ENCODE data around the gene ENDOG.
A peak's percentile ranks its signal among the peaks of the same experiment; 100 is the strongest.
"Not testable (repeated sequence)": the region's sequence is repeated elsewhere in the genome, so short reads cannot be mapped to it uniquely, and the experiment has no call there.

ENDOG gene

DNA sequence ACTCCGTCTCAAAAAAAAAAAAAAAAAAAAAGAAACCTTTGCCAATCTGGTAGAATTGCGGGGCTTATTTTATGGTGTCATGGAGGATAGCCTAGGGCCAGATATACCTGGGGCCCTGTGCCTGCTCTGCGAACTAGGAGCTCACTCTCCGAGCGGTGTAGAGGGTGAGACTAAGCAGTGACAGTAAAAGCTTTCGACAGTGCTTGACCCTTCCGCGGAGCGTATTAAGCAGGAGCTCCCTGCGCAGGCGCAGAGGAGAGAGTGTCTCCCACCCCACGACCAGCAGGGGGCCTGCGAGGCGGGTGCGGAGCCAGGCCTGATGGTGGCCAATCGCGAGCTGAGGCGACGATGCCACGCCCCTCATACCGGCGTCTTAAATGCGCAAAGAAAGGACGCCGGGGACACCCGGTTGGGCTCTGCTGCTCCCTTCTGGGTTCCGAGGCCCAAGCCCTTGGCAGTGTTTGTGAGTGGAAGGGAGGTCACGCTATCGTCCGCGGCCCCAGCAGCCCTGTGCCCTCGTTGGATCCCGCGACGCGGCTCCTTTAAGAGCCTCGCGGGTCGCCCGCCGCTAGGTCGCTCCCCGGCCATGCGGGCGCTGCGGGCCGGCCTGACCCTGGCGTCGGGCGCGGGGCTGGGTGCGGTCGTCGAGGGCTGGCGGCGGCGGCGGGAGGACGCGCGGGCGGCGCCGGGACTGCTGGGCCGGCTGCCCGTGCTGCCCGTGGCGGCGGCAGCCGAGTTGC is at the start of gene ENDOG:
ENDOG (plus strand) TSS at position 402 of the 740 bp plus-strand sequence; CDS start at position 587, 185 bp downstream.
- peak; percentile 97 to 98 for DNase-seq

DNA sequence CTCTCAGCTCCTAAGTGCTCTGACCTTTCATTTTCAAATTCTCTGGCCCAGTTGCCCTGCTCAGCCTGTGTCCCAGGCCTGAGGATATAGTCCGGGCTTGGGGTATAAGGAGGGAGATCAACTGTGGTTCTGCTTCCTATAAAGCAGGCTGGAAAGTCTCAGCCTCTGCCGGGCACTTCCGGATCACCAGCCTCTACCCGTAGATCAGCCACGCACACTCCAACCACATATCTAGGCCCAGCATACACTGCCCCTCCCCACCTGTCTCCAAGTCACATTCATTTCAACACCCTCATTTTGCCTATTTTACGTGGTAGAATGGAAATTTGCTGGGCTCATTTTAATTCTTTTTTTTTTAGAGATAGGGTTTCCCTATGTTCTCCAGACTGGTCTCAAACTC is 49.7 kb upstream of the ENDOG start:
- no peak for DNase-seq

DNA sequence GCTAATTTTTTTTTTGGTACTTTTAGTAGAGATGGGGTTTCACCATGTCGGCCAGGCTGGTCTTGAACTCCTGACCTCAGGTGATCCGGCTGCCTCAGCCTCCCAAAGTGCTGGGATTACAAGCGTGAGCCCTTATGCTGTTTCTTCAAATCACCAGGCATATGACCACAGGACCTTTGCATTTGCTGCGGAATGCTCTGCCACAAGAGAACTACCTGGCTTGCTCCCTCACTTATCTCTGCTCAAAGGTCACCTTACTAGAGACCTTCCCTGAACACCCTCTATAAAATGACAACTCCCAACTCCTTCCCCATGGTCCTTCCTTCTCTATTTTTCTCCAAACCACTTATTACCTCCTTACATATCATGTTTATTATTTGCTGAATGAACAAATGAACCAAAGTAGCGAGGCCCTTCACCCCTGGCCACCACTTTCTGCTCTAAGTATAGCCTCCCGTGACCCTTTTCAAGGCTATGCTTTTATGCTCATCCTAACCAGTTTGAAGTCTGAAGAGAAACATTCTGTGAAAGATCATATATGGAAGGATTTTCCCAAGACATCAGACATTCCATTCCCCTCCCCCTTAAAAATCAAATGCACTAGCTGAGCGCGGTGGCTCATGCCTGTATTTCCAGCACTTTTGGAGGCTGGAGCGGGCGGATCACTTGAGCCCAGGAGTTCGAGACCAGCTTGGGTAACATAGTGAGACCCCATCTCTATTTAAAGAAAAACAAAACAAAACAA is 47.8 kb upstream of the ENDOG start:
- DNase-seq = no peak

DNA sequence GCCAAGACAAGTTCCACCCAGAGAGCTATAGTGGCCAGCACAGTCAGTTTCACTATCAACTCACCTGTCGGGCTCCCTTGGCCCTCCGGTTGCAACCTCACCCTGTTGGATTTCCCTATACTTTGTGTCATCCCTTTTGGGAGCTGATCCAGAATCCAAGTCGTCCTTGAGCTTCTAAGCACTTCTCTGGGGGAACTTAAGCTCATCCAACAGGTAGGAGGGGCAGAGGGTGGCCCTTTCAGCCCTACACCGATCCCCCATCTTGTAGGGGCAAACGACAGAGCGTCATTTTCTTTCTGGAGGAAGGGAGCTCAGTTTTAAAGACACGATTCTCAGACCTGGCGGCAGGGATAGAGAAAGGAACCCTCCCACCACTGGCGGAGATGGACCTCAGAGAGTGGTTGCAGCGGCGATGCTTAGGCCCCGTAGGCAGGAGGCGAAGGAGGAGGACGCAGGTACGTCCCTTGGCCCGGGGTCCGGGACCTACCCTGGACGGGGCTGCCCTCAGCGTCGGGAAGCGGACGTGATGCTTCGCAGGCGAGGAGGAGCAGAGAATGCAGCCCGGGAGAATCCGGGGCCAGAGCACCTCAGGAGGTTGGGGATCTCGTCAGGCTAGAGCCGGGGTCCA is 47.1 kb upstream of the ENDOG start:
- DNase-seq = peak in 1 of 2 donors; percentile 23

DNA sequence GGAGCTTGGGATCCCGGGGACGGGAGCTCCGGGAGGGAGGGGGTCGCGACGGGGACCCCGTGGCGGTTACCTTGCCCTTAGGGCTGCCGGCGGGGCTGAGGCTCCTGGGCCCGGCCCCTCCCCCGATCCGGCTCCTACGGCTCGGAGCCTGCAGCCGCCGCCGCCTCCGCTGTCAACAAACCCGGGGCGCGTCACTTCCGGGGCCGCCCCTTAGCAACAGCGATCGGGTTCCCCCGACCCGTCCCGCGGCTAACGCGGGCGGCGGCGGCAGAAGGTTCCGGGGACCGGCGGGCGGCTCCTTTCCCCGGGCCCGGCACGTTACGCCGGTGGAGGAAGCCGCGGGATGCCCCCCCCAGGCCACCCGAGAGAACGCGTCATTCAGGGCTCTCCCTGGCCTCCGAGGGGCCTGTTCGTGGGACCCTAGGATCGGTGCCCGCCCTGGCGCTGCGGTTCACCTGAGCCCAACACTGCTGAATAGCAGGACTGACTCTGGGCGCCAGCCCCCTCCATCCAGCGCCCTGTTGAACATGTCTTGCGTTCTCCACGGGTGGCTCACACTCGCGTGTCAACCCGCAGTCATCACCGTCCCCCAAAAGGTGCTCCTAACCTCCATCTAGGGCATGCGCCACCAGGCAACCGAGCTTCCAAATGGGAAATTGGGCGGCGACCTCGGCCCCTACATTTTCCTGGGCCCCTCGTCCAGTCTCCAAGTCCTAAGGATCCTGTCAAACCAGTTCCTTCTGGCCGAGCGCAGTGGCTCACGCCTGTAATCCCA is 46.4 kb upstream of the ENDOG start, which contains the start of gene ZER1:
ZER1 (minus strand) TSS at position 183 of the 775 bp plus-strand sequence. CDS start 16,362 bp downstream, outside the sequence.
- peak; percentile 90 to 94 for DNase-seq

DNA sequence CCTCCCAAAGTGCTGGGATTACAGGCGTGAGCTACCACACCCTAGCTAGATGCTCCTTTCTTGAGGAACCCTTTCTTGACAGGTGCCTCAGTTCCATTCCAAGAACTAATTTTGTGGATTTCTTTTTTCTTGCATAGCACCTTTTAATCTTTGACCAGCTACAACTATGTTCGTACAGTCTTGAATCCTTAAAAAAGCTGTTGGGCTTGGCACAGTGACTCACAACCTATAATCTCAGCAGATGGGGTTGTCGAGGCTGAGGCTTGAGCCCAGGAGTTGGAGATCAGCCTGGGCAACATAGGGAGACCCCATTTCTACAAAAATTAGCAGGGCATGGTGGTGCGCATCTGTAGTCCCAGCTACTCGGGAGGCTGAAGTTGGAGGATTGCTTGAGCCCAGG is 45.3 kb upstream of the ENDOG start:
- no peak for DNase-seq

DNA sequence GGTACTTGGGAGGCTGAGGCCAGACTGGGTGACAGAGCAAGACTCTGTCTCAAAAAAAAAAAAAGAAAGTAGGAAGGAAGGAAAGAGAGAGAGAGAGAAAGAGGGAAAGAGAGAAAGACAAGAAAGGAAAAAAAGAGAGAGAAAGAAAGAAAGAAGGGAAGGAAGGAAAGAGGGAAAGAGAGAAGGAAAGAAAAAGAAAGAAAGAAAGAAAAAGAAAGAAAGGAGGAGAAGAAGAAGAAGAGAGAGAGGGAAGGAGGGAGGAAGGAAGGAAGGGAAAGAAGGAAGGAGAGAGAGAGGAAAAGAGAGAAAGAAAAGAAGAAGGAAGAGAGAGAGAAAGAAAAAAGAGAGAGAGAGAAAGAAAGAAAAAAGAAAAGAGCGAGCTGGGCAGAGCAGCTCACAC is 43.5 kb upstream of the ENDOG start:
- DNase-seq = no peak

DNA sequence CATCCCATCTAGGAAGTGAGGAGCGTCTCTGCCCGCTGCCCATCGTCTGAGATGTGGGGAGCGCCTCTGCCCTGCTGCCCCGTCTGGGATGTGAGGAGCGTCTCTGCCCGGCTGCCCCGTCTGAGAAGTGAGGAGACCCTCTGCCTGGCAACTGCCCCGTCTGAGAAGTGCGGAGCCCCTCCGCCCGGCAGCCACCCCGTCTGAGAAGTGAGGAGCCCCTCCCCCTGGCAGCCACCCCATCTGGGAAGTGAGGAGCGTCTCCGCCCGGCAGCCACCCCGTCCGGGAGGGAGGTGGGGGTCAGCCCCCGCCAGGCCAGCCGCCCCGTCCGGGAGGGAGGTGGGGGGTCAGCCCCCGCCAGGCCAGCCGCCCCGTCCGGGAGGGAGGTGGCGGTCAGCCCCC is 38.2 kb upstream of the ENDOG start:
- not testable (repeated sequence) for DNase-seq

DNA sequence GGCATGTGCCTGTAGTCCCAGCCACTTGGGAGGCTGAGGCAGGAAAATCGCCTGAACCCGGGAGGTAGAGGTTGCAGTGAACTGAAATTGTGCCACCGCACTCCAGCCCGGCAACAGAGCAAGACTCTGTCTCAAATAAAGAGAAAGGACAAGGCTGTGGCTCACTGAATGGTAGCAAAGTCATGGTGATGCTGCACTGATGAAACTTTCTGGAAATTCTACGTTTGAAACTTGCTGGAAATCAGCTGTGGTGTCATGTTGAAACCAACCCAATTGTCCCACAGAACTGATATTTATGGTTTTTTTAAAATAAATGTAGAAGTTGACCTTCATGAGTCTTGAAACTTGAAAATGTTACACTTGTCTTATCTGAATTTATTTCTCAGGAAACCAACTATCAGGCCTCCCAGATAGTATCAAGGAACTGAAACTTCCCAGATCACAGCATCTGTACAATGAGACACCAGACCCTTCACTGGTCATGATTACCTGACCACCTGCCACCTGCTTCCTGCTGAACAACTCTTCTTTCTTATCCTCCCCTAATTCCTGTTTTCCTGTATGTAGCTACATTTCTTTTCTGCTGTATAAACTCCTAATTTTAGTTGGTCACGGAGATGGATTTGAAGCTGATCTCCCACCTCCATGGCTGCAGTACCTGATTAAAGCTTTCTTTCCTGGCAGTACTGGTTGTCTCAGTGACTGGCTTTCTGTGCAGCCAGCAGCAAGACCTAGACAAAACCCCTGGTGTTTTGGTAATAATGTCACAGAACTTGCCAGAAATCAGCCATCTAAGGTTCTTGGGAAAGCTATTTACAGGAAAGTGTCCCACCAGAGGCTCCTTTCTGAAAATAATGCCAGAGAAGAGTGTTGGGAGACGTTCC is 36.9 kb upstream of the ENDOG start:
- DNase-seq = no peak

DNA sequence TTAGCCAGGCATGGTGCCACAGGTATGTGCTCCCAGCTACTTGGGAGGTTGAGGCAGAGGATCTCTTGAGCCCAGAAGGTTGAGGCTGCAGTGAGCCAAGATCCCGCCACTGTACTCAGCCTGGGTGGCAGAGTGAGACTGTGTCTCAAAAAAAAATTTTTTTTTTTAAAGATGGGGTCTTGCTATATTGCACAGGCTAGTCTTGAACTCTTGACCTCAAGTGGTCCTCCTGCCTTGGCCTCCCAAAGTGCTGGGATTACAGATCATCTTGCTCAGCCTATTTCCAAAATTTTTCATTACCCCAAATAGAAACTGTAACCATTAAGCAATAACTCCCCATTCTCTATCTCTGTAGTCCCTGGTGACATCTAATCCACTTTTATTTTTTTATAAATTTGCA is 35.6 kb upstream of the ENDOG start:
- no peak for DNase-seq

DNA sequence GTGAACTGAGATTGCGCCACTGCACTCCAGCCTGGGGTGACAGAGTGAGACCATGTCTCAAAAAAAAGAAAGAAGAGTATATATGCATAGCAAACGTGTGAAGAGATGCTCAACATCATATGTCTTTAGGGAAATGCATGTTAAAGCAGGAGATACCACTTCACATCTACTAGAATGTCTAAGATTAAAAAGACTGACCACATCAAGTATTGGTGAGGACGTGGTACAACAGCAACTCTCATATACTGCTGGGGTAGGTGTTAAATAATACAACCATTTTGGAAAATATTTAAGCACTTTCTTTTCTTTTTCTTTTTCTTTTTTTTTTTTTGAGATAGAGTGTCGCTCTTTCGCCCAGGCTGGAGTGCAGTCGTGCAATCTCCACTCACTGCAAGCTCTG is 32.9 kb upstream of the ENDOG start:
- DNase-seq = no peak

DNA sequence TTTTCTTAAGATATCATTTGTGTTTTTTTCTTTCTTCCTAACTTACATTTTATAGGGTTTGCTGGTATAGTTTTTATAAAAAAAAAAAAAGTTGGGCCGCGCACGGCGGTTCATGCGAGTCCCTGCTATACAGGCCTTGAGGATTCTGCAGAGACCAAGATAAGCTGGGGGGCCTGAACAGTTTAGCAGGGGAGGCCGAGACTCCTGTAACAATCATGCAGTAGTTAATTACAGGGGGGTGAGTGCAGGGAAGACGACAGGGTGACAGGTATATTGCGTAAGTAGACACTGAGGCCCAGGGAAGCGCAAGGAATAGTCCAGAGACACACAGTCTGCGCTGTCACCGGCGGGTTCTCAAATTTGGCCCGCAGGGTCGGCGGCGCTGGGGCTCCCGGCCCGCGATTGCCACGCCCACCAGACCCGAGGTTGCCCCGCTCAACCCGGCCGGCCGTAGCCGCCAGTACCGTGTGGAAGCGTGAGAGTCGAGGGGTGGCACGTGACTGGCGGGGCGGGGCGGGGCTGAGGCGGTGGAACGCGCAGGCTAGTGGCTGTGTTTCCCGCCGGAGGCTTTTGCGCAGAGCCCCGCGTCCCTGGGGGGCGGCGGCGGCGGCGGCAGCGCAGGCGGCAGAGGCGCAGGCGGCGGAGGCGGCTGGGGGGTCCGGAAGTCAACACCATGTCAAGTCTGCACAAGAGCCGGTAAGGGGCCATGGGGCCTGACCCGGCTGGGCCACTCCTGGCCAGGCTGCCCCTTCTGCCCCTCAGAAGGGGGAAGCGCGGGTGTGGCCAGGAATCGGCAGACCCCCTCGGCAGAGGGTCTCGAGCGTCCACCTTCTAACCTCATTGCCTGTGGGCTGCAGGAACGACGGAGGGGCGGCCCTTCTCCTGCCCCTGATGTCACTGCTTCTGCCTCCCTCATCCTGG is 31.4 kb upstream of the ENDOG start, which contains the start of gene TBC1D13:
TBC1D13 (plus strand) TSS at position 573 of the 921 bp plus-strand sequence; CDS start at position 674, 101 bp downstream.
- DNase-seq = peak; percentile 87 to 93

DNA sequence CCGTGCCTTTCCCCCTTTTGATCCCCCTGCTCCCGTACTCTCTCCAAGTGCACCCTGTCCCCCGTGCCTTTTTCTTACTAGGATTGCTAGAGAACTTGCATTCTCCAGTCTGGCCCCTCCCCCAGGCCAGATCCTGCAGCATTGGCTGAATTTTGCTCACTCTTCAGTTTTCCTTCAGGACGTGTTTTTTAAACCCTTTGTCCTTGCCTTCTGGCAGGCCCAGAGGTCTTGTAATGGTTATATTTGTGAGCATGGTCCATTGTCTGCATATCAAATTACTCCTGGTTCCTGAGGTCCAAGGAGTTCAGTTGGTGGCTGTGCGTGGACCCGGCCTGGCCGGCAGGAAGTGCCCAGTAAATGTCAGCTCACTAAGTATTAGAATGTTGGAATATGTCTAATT is 30.6 kb upstream of the ENDOG start:
- no peak for DNase-seq

DNA sequence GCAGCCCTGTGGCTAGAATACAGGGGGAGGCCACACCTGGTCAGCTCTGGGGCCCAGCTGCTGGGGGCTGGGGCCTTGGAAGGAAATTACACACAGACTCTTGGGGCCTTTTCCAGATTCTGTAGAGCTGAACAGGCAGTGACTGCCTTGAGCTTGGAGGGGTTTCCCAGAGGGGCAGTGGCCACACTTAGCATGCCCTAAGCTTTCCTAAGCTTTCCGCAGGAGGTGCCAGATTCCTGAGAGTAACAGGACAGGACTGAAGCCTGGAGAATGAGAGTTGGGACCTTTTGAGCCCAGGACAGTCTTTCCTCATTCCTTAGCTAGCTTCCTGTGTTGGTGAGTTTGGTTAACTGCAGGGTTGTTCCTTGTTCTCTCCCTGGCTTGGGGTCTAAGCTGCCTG is 29.9 kb upstream of the ENDOG start:
- no peak for DNase-seq

DNA sequence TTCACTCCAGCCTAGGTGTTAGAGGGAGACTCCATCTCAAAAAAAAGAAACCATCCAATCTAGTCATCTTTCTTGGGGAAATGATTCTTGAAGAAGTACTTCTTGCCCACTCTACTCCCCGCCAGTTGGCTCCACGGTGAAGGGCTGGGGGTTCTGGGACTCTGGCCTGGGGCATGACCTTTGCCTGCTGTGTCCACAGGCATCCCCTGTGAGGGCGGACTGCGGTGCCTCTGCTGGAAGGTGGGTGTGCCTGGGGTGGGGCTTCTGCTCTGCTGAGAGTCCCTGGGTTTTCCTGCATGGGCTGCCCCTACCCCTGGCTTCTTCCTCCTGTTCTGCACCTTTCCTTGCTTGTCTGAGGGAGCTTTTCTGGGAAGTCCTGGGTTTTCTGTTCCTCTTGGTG is 27.8 kb upstream of the ENDOG start:
- DNase-seq = no peak

DNA sequence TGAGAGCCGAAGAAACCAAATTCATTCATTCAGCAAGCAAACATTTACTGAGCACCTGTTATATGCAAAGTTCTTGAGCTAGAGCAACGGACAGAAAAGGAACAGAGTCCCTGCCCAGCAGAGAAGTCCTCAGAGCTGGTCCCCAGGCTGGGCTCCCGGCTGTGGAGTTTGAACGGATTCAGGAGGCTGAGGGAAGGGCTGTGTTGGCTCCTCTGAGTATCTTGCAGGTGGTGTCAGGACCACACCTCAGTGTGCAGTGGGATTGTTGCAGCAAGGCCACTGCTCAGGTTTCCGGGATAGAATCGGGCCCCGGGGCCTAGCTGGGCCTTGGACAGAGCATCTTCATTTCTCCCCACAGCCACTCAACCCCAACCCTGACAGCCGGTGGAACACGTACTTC is 26.2 kb upstream of the ENDOG start:
- DNase-seq = no peak

DNA sequence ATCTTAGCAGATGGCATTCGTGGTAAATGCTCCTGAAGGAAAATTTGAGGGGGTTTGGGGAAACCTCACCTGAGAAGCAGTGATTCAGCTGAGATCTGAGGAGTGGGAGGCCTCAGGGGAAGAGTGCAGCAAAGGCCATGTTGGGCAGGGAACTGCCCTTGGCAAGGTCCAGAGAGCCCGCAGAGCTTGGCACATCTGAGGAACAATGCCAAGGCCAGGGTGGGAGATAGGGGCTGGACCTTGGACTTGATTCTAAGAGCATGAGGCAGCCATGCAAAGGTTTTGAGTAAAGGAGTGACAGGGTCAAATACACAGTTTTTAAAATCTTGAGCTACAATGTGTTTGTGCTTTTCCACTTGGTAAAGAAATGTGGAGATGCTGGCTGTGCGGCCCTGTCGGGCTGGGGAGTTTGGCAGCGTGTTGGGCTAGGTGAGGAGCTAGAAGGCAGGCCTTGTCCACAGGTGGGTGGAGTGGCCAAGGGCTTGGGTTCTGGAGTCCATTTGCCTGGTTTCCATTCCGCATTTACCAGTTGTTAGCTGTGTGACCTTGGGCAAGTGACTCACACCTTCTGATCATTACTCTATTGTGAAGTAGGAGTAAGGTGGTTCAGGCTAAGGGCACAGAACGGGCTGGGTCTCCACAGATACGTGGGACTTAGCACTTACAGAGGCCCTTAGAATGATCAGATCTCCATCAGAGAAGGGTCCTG is 25.2 kb upstream of the ENDOG start:
- no peak for DNase-seq

DNA sequence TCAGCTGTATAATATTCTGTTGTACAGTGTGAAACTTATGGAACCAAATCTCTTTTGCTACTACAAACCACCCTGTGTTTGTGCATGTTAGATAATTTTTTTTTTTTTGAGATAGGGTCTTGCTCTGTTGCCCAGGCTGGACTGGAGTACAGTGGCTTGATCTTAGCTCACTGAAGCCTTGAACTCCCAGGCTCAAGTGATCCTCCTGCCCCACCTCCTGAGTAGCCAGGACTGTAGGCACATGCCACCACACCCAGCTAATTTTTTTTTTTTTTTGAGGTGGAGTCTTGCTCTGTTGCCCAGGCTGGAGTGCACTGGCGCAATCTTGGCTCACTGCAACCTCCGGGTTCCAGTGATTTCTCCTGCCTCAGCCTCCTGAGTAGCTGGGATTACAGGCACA is 23.3 kb upstream of the ENDOG start:
- DNase-seq = not testable (repeated sequence)

DNA sequence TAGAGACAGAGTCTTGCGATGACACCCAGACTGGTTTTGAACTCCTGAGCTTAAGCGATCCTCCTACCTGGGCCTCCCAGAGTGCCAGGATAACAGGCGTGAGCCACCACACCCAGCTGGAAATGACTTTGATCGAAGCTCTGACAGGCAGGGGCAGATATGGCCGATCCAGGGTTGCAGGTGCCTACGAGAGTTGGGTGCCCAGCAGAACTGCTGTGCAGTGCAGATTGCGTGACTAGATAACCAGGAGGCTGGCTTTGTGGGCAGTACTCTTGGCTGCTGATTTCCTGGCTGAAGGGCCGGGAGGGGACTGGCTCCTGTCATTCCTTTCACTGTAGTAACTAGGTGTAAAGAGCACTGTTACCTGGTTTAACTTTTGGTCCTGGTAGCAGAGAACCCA is 19.4 kb upstream of the ENDOG start:
- no peak for DNase-seq

DNA sequence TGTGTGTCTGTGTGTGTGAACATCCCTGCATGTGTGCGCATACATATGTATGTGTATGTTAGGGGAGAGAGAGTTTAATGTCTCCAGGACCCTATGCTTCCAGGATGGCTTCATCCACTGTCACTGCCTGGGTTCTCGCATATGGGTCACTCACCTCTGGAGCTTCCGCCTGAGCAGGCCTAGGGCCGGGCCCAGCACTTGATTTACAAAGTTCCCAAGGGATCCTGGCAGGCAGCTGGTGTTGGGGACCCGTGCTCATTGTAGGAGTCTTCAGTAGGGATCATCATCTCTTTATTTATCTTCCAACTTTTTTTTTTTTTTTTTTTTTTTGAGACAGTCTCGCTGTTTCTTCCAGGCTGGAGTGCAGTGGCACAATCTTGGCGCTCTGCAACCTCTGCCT is 18.2 kb upstream of the ENDOG start:
- DNase-seq = no peak

Measured in CD4-positive, alpha-beta T cell treated with Interferon alpha-2 for 1 hour (primary cell).